Mucosa of descending colon (tissue), 3 donors: ENCODE results near the gene MEOX1. TPM values are rescaled to one million over a fixed set of nuclear protein-coding genes. Genes with fewer than 3 reads are reported as not detected.
A peak's percentile ranks its signal among the peaks of the same experiment; 100 is the strongest.

Source experiments
- ATAC-seq: fragments of 200-7000 bp; cut with Tn5 transposase; one replicate; pipeline ENCODE4 v1.9.1; 2020; ENCODE audit warnings: mild to moderate bottlenecking, moderate library complexity
- DNase-seq, 3 donors: peaks; one replicate each; pipeline ENCODE4 v3.0.0-alpha.2; 2020
- H3K36me3 ChIP-seq: fragments of 200-600 bp; one replicate; pipeline ENCODE4 v1.8.0; 2021; ENCODE audit warnings: low read depth, mild to moderate bottlenecking
- H3K4me1 ChIP-seq: fragments of 200-600 bp; one replicate; pipeline ENCODE4 v1.8.0; 2021; ENCODE audit warnings: low read depth, mild to moderate bottlenecking
- H3K4me3 ChIP-seq: fragments of 200-600 bp; one replicate; pipeline ENCODE4 v1.8.0; 2021; ENCODE audit warnings: mild to moderate bottlenecking
- H3K9me3 ChIP-seq: fragments of 200-600 bp; one replicate; pipeline ENCODE4 v1.8.0; 2021; ENCODE audit warnings: mild to moderate bottlenecking
- CTCF ChIP-seq: fragments of 200-600 bp; IDR thresholded peaks from one replicate; pipeline ENCODE4 v1.8.0; 2022; ENCODE audit warnings: antibody characterized with exemption, mild to moderate bottlenecking
- intact Hi-C, 2 donors: fragments of 100-400 bp; cut with DNase I in 1 of 2; cut with micrococcal nuclease in 1 of 2; formaldehyde crosslinking; loops; one replicate each; pipeline versions ENCODE4 v1.11.0 to v1.11.1; 2022; cut with DNase I, micrococcal nuclease
- total RNA-seq, 3 donors: library from RNA; stranded (reverse); fragmentation: NEBNext Ultra II Directional in 2 of 3; extraction: Animal tissue kit (Norgen Biotek cat#: 25700) in 2 of 3; gene quantifications; one replicate each; pipeline versions ENCODE4 v1.2.1 to v1.2.4, GENCODE V29; 2021 to 2023
- donor health status: DM: no; HTN: no; CAD: no; lungs with moderate emphysema.
- donor health status: DM: no; HTN: no; CAD: no.
- donor health status: DM: no; HTN: yes; CAD: no.

The MEOX1 gene
- total RNA-seq, 3 donors from 2014 or later, result 1.4 to 3.5 (median 1.4) TPM

DNA sequence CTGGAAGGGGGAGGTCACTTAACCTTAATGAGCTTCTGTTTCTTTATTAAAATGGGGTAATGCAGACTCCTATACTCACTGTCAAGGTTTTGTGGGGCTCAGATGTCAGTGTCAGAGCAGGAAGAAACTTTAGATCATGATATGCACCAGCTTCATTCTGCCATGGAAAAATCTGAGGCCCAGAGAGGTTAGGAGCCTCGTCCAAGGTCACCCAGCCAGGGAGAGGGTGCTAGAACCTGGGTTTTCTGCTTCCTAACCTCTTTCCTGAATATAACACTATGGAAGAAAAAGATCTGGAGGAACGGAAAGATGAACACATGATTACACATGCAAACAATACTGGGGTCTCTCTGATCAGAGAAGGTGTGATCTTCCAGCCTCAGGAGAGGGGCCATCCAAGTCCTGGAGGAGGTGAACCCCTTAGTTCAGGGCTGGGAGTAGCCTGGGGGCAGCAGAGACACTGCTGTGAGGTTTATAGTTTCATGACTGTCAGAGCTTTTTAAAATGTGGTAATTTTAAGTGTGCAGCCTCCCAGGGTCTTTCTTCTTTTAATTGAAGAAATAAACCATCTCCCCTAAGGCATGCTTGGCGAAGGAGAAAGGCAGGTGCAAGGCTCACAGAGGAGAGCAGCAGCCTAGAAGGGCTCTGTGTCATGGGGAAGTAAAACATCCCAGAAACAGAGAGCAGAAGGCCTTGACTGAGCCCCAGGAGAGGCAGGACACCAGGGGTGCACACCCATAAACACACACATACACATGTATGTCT, 10.2 kb upstream of the MEOX1 start:
- peaks cover 7% of the 10 kb centered on the region for H3K4me1 ChIP-seq
- ATAC-seq, result no peak
- no peak for DNase-seq
- no peak for TF ChIP-seq CTCF
- H3K9me3 ChIP-seq, result no peaks in the 10 kb centered on the region
- no peaks in the 10 kb centered on the region for H3K36me3 ChIP-seq
- intact Hi-C loops, result loop anchor here in 1 of 2 donors (5.0 kb wide), 1 partner anchor 95 kb away; no protein-coding TSS in a partner anchor
- no peak overlapping the region for H3K4me3 ChIP-seq

- ATAC-seq (no peak), DNase-seq (no peak)
- Histone ChIP-seq H3K4me3 (no peak overlapping the region), H3K9me3 (no peaks in the 10 kb centered on the region), H3K4me1 (peaks cover 7% of the 10 kb centered on the region), H3K36me3 (no peaks in the 10 kb centered on the region)
- no peak for TF ChIP-seq CTCF
- intact Hi-C loops, result loop anchor here in 1 of 2 donors (5.0 kb wide), 1 partner anchor 94 kb away; no protein-coding TSS in a partner anchor
Observed at GRCh38 chr17:43671031-43671692, 9.4 kb upstream of the MEOX1 start.

- Histone ChIP-seq H3K4me1 (peaks cover 7% of the 10 kb centered on the region), H3K9me3 (no peaks in the 10 kb centered on the region), H3K36me3 (no peaks in the 10 kb centered on the region), H3K4me3 (no peak overlapping the region)
- no peak for DNase-seq
- intact Hi-C loops, result loop anchor here in 1 of 2 donors (5.0 kb wide), 1 partner anchor 93 kb away; no protein-coding TSS in a partner anchor
- no peak for TF ChIP-seq CTCF
- no peak for ATAC-seq
Observed at GRCh38 chr17:43670645-43671030, 8.9 kb upstream of the MEOX1 start.

DNA sequence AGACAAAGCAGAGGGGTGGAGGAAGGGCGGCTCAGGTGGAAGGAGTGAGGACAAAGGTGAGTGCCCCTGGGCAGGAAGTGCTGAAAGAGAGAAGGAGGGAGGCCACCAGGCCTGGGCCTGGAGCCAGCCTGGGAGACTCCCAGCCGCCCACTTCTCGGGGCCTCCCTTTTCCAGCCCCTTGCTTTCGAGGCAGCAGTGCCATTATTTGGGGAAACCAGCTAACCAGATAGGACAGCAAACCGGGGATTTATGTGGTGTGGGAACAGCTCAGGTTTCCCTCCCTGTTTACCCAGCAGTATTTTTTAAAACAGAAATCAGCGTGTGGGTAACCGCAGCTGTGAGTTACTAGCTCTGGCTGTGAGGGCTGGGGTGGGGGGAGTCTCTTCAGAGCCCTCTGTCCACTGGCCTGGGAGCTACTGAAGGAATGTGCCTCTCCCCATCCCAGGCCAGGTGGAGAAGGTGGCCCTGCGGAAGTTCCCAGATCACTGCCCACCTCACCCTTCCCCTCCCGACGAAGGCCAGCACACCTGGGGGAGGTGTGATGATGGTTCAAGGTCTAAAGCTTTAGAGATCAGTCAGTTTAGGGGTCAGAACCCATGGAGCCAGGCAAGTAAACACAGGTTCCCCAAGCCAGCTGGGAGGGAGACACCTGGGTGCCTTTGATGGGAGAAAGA, 8.4 kb upstream of the MEOX1 start:
- Histone ChIP-seq H3K4me1 (peaks cover 7% of the 10 kb centered on the region), H3K4me3 (no peak overlapping the region), H3K36me3 (no peaks in the 10 kb centered on the region), H3K9me3 (no peaks in the 10 kb centered on the region)
- ATAC-seq (peak; percentile 90), DNase-seq (peak; percentile 60 to 68 (median 62))
- intact Hi-C loops, result loop anchor here in 1 of 2 donors (5.0 kb wide), 1 partner anchor 93 kb away; no protein-coding TSS in a partner anchor
- no peak for TF ChIP-seq CTCF

DNA sequence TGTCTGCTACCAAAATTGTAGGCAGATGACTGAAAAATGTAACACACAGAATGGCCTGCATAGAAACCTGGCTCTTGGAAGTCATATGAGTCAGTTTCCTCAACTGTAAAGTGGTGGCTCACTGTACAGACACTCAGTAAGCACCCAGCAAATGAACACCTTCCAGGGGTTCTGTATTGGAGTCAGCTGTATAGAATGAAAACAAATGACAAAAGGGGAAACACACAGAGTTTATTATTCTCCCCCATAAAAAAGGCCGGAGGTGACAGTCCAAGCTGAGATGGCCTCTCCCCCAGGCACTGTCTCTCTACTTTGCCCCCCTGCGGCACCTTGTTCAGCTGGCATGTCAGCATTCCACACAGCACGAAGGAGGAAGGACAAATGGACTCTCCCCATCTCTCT, 6.2 kb upstream of the MEOX1 start:
- no peak for TF ChIP-seq CTCF
- ATAC-seq, result no peak
- Histone ChIP-seq H3K36me3 (no peaks in the 10 kb centered on the region), H3K4me1 (peaks cover 7% of the 10 kb centered on the region), H3K4me3 (no peak overlapping the region), H3K9me3 (no peaks in the 10 kb centered on the region)
- intact Hi-C loops, result no loop called here
- no peak for DNase-seq
